GM19025 (cell line): ENCODE results near the gene CYP3A5.
"Not testable (repeated sequence)": the region's sequence is repeated elsewhere in the genome, so short reads cannot be mapped to it uniquely, and the experiment has no call there.

Experiments used
- ATAC-seq: cut with Tn5 transposase; IDR thresholded peaks from one replicate; pipeline ENCODE4 v1.9.1; 2021; ENCODE audit warnings: mild to moderate bottlenecking, low read depth, moderate library complexity; ENCODE audit not compliant: unreplicated experiment

The CYP3A5 gene

DNA sequence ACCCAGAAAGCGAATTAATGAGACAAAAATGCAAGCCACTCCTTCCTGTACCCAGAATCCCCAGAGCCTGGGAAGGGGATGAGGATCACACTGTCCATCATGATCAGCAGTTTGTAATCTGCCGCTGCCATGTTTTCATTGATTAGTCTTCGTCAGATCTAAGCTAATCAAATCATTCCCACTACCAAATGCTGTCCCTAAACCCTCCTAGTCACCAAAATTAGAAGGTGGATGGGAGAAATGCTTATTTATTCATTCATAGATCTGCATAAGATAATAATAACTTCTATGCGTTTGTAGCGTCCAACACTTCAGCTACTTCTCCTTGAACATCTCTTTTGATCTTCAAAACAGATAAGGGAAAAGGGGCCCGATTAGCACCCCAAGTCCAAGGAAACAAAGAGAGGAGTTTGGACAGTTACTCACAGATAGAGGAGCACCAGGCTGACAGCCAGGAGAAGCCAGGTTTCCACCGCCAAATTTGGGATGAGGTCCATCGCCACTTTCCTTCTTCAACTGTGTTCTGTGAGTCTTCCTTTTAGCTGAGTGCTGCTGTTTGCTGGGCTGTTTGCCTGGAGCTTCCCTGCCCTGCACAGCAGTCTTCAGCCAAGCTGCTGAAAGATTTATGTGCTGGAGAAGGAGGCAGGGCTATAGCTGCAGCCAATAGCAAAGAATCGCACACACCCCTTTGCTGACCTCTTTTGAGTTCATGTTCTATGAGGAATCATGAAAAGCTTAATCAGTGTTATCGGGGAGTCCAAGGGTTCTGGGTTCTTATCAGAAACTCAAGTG is at the start of gene CYP3A5:
Gene CYP3A5 (minus strand): TSS at position 597 of the 792 bp plus-strand sequence. CDS start 100 bp downstream, at position 497.
- ATAC-seq = no peak

DNA sequence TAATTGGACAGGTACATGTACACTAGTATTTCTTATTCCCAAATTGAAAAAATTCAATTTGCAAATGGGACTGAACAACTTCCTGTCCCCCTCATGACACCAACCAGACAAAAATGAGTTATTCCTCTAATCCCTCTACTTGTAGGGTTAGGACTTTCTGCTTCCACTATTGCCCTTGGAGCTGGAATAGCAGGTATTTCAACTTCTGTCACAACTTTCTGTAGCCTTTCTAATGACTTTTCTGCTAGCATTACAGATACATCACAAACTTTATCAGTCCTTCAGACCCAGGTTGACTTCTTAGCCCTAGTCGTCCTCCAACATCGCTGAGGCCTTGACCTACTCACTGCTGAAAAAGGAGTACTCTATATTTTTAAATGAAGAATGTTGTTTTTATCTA is 48.8 kb upstream of the CYP3A5 start:
- ATAC-seq = no peak

DNA sequence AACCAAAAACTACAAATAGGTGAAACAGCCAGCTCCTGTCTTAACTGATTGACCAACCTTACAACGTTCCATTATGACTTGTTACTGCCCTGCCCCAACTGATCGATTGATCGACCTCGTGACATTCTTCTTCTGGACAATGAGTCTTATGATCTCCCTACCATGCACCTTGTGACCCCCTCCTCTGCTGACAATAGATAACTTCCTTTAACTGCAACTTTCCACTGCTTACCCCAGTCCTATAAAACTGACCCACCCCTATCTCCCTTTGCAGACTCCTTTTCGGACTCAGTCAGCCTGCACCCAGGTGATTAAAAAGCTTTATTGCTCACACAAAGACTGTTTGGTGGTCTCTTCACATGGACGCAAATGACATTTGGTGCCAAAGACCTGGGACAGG is 43.4 kb upstream of the CYP3A5 start:
- not testable (repeated sequence) for ATAC-seq

DNA sequence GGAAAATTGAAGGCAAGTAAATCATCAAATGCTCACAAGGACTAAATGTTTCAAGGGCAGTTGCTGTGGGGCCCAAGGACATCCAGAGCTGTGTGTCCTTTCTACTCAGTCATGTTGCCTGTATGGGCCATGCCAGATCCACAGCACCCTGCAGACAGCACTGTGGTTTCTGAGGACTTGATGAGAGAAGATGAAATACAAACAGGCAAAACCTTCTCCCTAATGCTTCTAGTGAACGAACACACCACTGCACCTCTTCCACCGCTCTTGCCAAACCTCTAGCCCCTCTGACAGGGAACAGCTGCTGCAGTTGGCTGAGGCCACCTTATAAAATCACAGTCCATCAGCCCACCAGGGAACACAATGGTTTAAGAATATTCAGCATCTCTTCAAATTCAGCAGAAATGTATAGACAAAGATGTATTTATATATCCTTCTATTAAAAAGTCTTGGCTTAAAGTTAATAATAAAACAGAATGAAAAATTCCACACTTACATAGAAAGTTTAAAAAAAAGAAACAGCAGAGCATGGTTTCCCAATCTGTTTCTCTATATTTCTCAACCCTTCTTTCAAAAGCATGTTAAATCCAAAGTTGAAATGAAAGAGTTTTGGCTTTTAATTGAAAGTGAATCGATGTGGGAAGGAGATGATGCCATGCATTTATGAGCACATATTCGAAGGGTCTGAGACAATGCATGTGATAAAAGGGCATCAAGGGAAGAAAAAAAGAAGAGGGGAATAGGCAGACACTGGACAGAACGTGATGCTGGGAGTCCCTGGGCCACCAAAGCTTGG is 41.2 kb upstream of the CYP3A5 start:
- no peak for ATAC-seq

DNA sequence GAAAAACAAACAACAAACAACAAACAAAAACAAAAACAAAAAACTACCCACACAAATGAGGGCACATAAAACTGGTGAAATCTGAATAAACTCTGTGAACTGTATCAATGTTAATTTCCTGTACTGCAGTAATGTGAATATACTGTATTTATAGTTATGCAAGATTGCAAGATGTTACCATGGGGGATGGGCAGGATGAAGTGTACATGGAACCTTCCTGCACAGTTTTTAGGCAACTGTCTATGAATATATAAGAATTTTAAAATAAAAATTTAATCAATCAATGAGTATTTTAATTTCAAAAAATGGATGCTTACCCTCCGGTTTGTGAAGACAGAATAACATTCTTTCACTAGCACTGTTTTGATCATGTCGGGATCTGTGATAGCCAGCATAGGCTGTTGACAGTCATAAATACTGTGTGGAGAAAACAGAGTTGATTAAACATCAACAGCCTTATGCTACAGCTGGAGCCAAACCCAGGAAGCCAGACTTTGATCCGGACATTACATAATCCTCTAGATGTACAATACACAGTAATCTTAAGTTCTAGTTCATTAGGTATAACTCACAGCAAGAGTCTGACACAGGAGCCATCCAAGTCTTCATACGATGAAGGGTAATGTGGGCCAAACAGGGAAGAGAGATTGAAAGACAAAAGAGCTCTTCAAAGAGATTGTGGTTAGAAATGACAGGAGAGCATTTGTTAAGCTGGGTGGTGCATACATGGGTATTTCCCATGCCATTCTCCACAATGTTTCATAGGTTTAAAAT is 40.4 kb upstream of the CYP3A5 start:
- no peak for ATAC-seq

DNA sequence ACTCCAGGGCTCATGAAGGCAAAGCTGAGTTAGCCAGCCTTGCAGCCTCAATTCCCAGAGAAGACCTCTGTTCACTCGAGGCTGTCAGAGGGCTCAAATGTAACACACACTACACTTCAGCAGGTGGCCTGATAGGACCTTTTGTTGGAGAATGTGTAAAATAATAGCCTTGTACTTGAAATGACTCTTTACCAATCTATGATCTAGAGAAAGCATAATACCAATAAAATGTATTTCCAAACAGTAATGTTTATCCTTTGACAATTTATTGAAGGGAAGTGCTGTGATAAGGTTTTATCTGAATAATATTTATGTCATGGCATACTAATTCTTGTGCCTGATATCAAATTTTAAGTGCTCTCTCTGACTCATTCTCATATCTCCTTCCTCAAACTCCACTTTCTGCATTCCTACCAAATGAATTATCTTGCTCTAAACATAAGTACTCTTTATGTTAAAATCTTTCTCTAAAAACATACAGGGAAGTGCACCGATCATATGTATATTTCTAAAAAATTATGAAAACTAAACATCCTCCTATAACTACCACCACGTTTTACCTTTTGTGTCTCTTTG is 34.3 kb upstream of the CYP3A5 start:
- no peak for ATAC-seq

DNA sequence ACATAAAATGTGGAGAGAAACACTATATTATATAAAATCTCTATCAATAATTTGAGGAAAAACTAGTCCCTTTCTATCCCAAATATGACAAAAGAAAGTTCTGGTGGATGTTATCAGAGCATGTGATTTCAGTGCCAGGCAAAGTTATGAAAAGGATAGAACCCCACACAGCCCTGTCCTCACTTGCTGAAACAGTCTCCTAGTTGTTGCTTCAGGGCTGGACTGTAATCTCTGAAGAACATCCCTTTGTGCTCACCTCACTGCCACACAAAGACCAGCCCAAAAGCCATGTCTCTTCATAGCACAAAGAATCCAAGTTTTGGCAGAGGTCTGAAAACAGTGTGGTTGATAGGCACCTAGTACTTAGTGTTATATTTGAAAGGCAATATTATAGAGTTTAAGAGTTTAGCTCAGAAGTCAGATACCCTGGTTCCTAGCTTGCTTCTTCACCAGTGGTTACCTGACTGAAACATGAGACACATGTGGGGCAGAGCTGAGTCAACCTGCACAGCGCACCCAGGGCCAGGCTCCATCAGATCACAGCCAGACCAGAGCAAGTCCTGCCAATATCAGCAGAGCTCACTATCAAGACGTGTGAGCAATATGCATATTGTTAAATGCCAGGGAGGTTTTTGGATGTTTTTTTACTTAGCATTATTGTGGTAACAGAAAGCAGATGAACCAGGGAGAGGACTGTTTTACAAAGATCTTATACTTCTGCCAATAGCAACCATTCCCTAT is 30.2 kb upstream of the CYP3A5 start:
- no peak for ATAC-seq

DNA sequence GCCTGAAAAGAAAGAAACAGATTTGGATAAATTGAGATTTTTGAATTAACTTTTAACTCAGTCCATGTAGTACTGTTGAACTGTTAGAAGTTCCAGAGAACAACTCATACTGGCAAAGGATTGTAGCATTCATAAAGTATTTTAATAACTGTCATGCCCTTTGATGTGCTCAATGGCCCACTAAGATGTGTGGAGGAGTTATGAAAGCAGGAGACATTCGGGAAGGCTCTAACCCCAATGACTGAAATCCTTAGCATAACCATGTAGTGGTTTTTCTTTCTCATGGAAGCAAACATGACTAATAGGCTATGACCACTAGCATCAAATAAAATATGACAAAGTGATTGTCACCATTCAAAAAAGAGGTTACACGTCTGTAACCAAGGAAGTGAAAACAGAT is 29.5 kb upstream of the CYP3A5 start:
- no peak for ATAC-seq

DNA sequence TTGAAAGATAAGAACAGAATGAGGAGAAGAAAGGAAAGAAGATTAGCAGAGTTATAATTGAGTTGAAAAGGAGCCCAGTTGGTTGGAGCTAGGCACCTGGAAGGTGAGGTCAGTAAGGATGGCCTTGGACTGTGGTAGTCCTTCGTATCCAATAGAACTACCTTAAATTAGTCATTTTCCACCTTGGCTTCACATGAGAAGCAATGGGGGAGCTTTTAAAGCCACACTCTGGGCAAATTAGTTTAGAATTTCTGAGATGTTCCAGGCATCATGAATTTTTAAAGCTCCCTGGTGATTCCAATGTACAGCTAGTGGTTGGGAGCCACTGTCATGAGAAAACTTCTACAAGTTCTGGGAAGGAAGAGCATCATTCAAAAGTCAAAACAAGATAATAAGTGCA is 27.3 kb upstream of the CYP3A5 start:
- no peak for ATAC-seq

DNA sequence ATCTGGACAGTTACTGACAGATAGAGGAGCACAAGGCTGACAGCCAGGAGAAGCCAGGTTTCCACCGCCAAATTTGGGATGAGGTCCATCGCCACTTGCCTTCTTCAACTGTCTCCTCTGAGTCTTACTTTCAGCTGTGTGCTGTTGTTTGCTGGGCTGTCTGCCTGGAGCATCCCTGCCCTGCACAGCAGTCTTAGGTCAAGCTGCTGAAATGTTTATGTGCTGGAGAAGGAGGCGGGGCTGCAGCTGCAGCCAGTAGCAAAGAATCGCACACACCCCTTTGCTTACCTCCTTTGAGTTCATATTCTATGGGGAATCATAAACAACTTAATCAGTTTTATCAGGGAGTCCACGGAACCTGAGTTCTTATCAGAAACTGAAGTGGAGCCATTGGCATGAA is 20.1 kb upstream of the CYP3A5 start:
- ATAC-seq = no peak

DNA sequence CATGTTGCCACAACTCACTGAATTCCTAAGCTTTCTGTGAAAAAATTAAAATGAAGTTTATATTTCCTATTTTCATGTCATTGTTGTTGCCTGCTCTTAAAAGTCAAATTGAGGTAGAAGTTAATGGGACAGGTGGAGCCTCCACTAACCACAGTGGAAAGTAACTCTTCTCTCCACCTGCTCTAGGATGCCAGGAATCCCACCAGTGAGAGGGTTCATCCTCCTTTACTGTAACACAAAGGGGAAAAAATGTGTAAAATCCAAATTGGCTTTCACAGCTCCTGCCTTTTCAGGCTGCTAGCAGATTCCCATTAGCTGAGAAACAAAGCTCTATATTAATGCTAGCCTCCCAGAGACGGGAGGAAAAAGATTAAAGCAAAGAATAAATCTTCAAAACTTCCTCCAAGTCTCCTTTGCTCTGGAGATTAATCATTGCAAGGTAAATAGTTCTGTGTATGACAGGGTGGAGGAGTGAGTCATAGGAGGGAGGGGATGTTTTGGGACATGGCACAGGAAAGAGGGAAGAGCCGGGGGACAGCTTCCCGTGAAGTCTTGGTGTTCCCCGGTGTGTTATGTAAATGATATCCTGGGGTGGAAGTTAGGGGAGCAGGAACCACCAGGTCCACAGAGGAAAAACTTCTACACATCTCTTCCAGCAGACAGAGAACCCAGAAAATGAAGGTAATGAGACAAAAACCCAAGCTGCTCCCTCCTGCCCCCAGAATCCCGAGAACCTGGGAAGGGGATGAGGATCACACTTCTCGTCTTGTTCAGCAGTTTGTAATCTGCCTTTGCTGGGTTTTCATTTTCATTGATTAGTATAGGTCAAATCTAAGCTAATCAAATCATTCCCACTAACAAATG is 19.3 kb upstream of the CYP3A5 start:
- ATAC-seq = not testable (repeated sequence)

DNA sequence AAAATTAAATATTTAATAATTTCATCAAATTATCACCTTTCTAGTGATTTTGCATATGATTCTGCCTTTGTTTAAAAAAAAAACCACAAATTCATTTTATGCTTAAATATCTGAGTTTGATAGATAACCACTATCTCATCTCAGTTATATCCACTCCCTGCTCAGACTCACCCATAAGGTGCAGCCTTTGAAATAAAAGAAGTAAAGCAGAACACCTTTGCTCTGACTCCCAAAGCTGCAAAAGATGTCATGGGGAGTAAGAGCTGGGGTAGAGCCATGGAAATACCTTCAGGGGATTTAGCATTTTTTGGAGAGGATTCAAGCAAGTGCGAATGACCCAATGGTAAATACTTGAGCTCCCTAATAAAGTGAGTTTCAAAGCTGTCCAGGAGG is 15.1 kb upstream of the CYP3A5 start:
- no peak for ATAC-seq

DNA sequence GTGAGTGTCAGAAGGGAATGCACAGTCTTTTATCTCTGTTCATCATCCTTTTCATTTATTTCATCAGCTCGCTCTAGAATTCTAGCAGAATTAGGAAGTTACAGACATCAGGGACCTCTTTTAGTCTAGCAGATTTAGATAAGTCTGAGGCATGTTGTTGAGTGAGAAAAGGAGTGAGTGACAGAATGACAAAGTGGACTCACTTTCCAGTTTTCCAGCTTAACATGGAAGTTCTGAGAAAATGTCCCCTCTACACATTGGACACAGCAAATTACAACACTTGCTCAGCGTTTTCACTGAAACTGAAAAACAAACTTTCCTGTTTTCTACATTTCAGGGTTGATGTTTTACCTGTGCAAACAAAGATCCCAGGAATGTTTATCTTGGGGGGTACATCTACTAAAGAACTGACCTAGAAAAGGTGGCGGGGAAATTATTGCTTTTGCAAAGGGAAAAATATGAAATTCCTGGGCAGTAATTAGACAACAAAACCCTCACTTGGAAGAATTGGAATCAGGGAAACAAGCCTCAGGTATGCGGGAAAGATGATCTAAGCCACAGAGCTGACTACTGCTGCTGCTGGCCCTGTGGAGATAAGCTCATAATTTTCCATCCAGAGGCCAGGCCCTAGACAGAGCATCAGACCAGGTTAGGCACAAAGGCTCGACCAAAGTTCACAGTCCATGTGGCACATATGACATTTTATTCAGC is 14.6 kb upstream of the CYP3A5 start:
- ATAC-seq = no peak

DNA sequence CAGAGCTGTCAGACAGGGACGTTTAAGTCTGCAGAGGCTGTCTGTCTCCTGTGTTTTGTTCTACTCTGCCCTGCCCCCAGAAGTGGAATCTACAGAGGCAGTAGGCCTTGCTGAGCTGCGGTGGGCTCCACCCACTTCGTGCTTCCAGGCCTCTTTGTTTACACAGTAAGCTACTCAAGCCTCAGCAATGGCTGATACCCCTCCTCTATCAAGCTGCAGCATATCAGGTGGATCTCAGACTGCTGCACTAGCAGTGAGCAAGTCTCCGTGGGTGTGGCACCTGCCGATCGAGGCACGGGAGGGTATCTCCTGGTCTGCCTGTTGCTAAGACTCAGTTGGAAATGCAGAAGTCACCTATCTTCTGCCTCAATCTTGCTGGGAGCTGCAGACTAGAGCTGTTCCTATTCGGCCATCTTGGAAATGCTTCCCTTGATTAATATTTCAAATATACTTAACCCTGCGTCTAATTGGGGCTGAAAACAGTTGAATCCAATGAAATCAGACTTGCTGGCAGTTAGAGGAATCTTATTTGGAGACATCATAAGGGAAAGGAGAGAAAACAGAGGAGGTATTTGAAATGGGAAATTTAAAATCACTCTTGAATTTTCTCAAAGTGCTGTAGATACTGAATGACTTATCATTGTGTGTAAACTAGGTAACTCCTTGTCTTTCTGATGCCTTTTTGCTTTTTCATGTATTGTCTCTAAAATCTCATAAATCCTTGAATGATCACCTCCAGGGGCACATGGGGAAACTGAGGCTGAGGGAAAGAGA is 13.8 kb upstream of the CYP3A5 start:
- no peak for ATAC-seq

DNA sequence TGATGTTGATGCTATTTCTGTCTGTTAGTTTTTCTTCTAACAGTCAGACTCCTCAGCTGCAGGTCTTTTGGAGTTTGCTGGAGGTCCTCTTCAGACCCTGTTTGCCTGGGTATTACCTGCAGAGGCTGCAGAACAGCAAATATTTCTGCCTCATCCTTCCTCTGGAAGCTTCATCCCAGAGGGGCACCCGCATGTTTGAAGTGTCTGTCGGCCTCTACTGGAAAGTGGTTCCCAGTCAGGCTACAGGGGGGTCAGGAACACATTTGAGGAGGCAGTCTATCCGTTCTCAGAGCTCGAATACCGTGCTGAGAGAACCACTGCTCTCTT is 13.3 kb upstream of the CYP3A5 start:
- ATAC-seq = no peak

DNA sequence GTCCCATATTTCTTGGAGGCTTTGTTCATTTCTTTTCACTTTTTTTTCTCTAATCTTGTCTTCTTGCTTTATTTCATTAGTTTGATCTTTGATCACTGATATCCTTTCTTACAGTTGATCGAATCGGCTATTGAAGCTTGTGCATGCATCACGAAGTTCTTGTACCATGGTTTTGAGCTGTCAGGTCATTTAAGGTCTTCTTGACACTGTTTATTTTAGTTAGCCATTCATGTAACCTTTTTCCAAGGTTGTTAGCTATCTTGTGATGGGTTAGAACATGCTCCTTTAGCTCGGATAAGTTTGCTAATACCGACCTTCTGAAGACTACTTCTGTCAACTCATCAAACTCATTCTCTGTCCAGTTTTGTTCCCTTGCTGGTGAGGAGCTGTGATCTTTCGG is 12.8 kb upstream of the CYP3A5 start:
- ATAC-seq = not testable (repeated sequence)

DNA sequence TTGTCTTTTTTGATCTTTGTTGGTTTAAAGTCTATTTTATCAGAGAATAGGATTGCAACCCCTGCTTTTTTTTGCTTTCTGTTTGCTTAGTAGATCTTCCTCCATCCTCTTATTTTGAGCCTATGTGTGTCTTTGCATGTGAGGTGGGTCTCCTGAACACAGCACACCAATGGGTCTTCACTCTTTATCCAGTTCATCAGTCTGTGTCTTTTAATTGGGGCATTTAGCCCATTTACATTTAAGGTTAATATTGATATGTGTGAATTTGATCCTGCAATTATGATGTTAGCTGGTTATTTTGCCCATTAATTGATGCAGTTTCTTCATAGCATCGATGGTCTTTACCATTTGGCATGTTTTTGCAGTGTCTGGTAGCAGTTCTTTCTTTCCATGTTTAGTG is 11.9 kb upstream of the CYP3A5 start:
- ATAC-seq = not testable (repeated sequence)

DNA sequence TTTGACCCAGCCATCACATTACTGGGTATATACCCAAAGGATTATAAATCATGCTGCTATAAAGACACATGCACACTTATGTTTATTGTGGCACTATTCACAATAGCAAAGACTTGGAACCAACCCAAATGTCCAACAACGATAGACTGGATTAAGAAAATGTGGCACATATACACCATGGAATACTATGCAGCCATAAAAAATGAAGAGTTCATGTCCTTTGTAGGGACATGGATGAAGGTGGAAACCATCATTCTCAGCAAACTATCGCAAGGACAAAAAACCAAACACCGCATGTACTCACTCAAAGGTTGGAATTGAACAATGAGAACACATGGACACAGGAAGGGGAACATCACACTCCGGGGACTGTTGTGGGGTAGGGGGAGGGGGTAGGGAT is 11.1 kb upstream of the CYP3A5 start:
- ATAC-seq = not testable (repeated sequence)
